GM11168 (cell line): ENCODE results near the gene HDAC3.

Experiments used
- in situ Hi-C: fragments of 300-500 bp; cut with MboI; formaldehyde crosslinking; loops from one replicate; pipeline ENCODE4 v1.12.0; 2022; ENCODE audit warnings: low sequenced_read_pairs; ENCODE audit not compliant: unreplicated experiment

The HDAC3 gene

GRCh38 chr5:141636413-141637122, at the start of gene HDAC3, which contains the start of gene RELL2:
HDAC3 (minus strand) TSS chr5:141636849; CDS start chr5:141636790, 59 bp downstream.
RELL2 (plus strand) TSS chr5:141636997; CDS start chr5:141638226, 1,229 bp downstream.
- in situ Hi-C loops, result loop anchor here (10.0 kb wide), 1 partner anchor 52 kb away; no protein-coding TSS in a partner anchor

DNA sequence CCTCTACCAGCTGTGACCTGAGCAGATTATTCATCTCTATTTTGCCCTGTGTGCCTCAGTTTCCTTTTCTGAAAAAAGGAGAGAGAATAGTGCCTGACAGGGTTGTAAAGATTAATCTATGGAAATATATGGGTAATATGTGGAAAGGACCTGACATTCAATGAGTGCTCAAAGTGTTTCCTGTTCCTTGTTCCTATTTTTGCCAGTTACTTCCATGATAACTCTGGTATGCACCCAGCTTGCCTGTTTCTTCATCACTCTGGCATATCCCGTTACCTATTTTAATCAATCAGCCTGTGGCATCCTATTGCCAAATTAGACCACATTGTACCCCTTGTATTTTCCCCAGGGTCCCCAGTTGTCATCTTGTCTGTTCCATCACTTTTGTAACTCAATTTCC, 48.9 kb upstream of the HDAC3 start:
- in situ Hi-C loops, result loop anchor here (25.0 kb wide), 1 partner anchor 452 kb away; no protein-coding TSS in a partner anchor

GRCh38 chr5:141683596-141684141, 47.0 kb upstream of the HDAC3 start:
- in situ Hi-C loops, result loop anchor here (25.0 kb wide), 1 partner anchor 454 kb away; no protein-coding TSS in a partner anchor

GRCh38 chr5:141681695-141682641, 45.3 kb upstream of the HDAC3 start, which contains the start of gene ARAP3:
ARAP3 (minus strand) TSS chr5:141682230; CDS start chr5:141680486, 1,744 bp downstream.
- in situ Hi-C loops, result loop anchor here (25.0 kb wide), 1 partner anchor 455 kb away; no protein-coding TSS in a partner anchor

DNA sequence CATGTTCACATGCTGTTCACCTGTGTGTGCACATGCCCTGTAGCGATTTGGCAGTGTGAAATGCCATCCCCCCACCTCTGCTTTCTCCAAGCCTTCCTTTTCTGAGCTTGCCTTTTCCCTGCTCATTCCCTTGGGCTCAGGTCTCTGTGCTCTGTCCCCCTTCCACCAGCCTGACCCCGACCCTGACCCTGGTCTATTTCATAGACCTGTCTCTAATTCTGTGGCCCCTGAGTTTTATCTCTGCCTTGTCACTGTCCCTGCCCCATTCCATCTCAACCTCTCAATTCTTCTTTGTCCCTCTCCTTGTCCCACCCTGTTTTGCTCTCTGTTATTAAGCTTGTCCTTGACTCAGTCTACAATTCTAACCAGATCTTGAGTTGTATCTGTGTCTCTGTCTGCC, 44.6 kb upstream of the HDAC3 start:
- in situ Hi-C loops, result loop anchor here (25.0 kb wide), 1 partner anchor 456 kb away; no protein-coding TSS in a partner anchor

- in situ Hi-C loops, result loop anchor here (25.0 kb wide), 1 partner anchor 457 kb away; no protein-coding TSS in a partner anchor
These were observed 44.1 kb upstream of the HDAC3 start for GRCh38 chr5:141680751-141681201.

DNA sequence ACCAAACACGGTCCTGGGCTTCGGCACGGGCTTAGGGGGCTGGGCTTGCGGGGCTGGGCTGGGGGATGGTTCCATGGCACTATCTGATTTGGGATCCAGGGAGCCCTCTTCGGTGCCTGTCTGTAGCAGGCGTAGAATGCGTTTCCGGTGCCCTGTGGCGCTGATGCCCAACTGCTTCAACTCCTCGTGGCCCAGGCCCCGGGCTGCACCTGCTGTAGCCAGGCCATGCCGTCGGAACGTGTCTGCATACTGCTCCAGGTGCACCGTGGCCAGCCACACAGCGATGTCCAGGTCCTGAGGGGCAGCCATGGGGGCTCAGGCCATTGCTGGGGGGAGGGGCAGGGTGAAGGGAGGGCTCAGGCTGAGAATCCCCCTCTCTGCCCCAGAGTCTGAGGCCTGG, 43.5 kb upstream of the HDAC3 start:
- in situ Hi-C loops, result loop anchor here (25.0 kb wide), 1 partner anchor 457 kb away; no protein-coding TSS in a partner anchor

DNA sequence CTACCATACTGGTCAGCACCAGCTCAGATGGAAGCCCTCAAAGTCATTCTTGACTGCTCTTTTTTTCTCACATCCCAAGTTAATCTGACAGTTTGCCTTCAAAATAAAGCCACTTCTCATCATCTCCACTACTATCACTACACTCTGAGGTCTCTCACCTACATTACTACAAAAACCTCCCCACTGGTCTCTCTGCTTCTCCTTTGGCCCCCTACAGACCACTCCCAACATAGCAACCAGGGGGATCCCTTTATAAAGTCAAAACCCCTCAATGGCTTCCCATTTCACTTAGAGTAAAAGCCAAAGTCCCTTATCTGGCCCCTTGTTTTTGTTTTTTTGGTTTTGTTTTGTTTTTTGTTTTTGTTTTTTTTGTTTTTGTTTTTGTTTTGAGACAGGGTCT, 40.8 kb upstream of the HDAC3 start:
- in situ Hi-C loops, result loop anchor here (25.0 kb wide), 1 partner anchor 460 kb away; no protein-coding TSS in a partner anchor

- in situ Hi-C loops, result loop anchor here (25.0 kb wide), 1 partner anchor 462 kb away; no protein-coding TSS in a partner anchor
These were observed 39.0 kb upstream of the HDAC3 start for GRCh38 chr5:141675672-141676071.

DNA sequence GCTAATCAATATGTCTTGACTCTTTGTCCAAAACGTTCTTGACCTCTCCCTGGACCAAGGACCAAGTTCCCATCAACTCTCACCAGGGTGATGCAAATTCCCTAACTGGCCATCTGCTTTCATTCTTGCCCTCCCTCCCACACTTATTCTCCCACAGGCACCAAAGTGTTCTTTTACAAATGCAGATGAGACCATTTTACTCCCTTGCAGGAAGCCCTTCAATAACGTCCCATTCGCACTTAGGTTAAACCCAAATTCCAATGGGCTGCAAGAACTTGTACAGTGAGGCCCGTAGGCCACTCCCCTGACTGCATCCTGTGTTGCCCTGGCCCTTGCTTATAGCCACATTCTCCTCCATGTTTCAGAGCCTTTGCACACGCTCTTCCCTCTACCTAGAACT, 38.1 kb upstream of the HDAC3 start:
- in situ Hi-C loops, result loop anchor here (25.0 kb wide), 1 partner anchor 463 kb away; no protein-coding TSS in a partner anchor

GRCh38 chr5:141672841-141673813, 36.5 kb upstream of the HDAC3 start:
- in situ Hi-C loops, result no loop called here

- in situ Hi-C loops, result no loop called here
These were observed 35.6 kb upstream of the HDAC3 start for GRCh38 chr5:141672071-141672840.

DNA sequence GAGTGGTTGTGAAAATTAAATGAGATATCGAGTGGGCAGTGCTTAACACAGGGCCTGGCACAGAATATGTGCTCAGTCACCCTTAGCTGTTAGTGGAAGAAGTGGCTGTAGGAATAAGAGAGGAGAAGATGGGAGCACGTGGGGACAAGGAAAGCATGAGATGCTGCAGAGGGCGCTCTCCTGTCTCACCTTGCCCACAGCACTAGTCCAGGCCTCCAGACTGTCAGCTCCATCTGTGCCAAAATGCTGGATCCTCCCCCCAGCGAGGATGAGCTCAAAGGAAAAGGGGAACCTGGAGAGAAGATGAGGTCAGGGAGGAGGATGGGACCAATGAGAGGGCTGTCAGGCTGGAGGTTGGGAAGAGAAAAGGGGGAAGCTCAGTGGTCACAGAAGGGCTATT, 32.9 kb upstream of the HDAC3 start:
- in situ Hi-C loops, result no loop called here

GRCh38 chr5:141668601-141669265, 32.1 kb upstream of the HDAC3 start:
- in situ Hi-C loops, result no loop called here

GRCh38 chr5:141665995-141666940, 29.6 kb upstream of the HDAC3 start:
- in situ Hi-C loops, result no loop called here

DNA sequence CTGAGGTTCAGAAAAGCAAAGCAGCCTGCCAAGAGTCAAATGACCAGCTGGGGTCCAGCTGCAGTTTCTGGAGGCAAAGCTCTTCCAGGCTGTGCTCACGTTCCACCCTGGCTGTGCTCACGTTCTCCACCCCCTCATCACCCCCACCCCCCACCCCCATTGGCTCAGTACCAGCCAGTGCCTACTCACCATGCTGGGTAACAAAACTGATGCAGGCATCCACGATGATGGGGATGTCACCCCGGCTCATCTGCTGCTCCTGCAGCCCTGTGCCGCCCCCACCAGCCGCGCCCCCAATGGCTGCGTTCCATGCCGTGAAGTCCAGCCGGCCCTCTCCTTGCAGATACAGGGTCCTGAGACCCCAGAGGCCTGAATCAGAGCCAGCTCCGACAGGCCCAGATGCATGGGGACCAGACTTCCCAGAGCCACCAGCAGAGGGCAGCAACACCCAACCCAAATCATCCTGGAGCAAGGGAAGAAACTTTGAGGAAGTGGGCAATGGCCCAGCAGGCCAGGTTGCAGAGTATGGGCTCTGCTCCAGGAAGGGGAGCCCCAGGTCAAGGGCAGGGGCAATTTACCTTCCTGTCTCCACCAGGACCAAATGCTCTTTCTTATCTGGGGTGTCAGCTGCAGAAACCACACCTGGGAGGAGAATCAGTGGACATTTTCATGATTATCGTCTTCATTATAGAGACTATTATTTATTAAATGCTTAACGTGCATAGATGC, 28.2 kb upstream of the HDAC3 start:
- in situ Hi-C loops, result no loop called here
